Vagina (tissue), 2 donors: ENCODE results near the gene CBX7.

Source experiments
- POLR2A ChIP-seq, 2 donors: fragments of 450-650 bp; IDR thresholded peaks; one replicate each; pipeline ENCODE4 v1.6.1; 2017; ENCODE audit warnings: antibody characterized with exemption in 2 of 2, mild to moderate bottlenecking in 2 of 2, moderate library complexity in 2 of 2
- POLR2AphosphoS5 ChIP-seq, 2 donors: sonication (generic); formaldehyde crosslinking; IDR thresholded peaks; one replicate each; pipeline ENCODE4 v1.9.0; 2017; ENCODE audit warnings: antibody characterized with exemption in 2 of 2, mild to moderate bottlenecking in 2 of 2, low read depth in 1 of 2; ENCODE audit not compliant: insufficient read depth in 1 of 2
- TF ChIP-seq, protein P1 (sequence below), 3 experiments: fragments of 450-650 bp in 2 of 3; fragments of 200-600 bp in 1 of 3; sonication (generic) in 1 of 3; IDR thresholded peaks; one replicate each; pipeline ENCODE4 v1.5.1; 2017 to 2019; ENCODE audit warnings: antibody characterized with exemption in 3 of 3, mild to moderate bottlenecking in 2 of 3, moderate library complexity in 2 of 3

GRCh38 chr22:39094717-39095389, 57.6 kb downstream of the CBX7 start:
- TF ChIP-seq, protein P1, sequence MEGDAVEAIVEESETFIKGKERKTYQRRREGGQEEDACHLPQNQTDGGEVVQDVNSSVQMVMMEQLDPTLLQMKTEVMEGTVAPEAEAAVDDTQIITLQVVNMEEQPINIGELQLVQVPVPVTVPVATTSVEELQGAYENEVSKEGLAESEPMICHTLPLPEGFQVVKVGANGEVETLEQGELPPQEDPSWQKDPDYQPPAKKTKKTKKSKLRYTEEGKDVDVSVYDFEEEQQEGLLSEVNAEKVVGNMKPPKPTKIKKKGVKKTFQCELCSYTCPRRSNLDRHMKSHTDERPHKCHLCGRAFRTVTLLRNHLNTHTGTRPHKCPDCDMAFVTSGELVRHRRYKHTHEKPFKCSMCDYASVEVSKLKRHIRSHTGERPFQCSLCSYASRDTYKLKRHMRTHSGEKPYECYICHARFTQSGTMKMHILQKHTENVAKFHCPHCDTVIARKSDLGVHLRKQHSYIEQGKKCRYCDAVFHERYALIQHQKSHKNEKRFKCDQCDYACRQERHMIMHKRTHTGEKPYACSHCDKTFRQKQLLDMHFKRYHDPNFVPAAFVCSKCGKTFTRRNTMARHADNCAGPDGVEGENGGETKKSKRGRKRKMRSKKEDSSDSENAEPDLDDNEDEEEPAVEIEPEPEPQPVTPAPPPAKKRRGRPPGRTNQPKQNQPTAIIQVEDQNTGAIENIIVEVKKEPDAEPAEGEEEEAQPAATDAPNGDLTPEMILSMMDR (IDR thresholded peaks at IDR 0.05), result no peak
- TF ChIP-seq POLR2A (IDR thresholded peaks at IDR 0.05), result no peak
- no peak for TF ChIP-seq POLR2AphosphoS5 (IDR thresholded peaks at IDR 0.05; ENCODE audit: insufficient read depth in 1 of 2, low read depth in 1 of 2)
